Spinal cord (tissue), 10 donors: ENCODE measurements around the gene CRY2. TPM values are rescaled to one million over a fixed set of nuclear protein-coding genes. Genes with fewer than 3 reads are reported as not detected.

ENCODE experiments used
- DNase-seq, 6 donors: peaks; one replicate each; pipeline versions ENCODE4 v3.0.0 to v3.0.0-alpha.2; 2013 to 2015; ENCODE audit warnings: low spot score in 6 of 6, low read depth in 4 of 6
- H3K27ac ChIP-seq: one replicate; pipeline ENCODE4 v1.5.1; 2013; ENCODE audit warnings: low read depth, low read length, control low read depth
- H3K27me3 ChIP-seq: one replicate; pipeline ENCODE4 v1.6.1; 2013; ENCODE audit warnings: low read length; ENCODE audit not compliant: control insufficient read depth, insufficient read depth
- H3K36me3 ChIP-seq: one replicate; pipeline ENCODE4 v1.6.1; 2013; ENCODE audit warnings: low read length; ENCODE audit not compliant: control insufficient read depth, insufficient read depth
- H3K4me1 ChIP-seq: one replicate; pipeline ENCODE4 v1.6.1; 2013; ENCODE audit warnings: low read length; ENCODE audit not compliant: control insufficient read depth, insufficient read depth
- H3K4me3 ChIP-seq: one replicate; pipeline ENCODE4 v1.5.1; 2013; ENCODE audit warnings: low read depth, low read length, control low read depth
- H3K9me3 ChIP-seq: one replicate; pipeline ENCODE4 v1.6.1; 2013; ENCODE audit warnings: low read length; ENCODE audit not compliant: control insufficient read depth, insufficient read depth
- WGBS: methylation state at CpG from one replicate; pipeline ENCODE4 v1.1.5; 2013; ENCODE audit warnings: missing lambda C conversion rate; ENCODE audit not compliant: insufficient coverage; 5-methylcytosine and 5-hydroxymethylcytosine counted together
- polyA plus RNA-seq, 2 donors: library from polyadenylated mRNA; unstranded; fragments of 120-200 nt; gene quantifications; one replicate each; pipeline ENCODE4 v1.2.1, GENCODE V29; 2013; ENCODE audit not compliant: insufficient read length in 2 of 2
- total RNA-seq, 2 donors: library from RNA; depleted of rRNA in 1 of 2; stranded (reverse); fragments of 120-200 nt in 1 of 2; fragments of >200 nt in 1 of 2; gene quantifications; one replicate each; pipeline versions ENCODE4 v1.2.3 to v1.2.4, GENCODE V29; 2013 to 2014
- donor health status: healthy.

CRY2 gene
- total and polyA plus RNA-seq, 4 donors = 38.9 to 45.2 (median 41.7) TPM

- Histone ChIP-seq H3K36me3 (peaks cover 4% of the 10 kb centered on the region), H3K27me3 (peaks cover 32% of the 10 kb centered on the region), H3K4me1 (peaks cover 49% of the 10 kb centered on the region), H3K9me3 (no peaks in the 10 kb centered on the region), H3K27ac (no peak overlapping the region), H3K4me3 (no peak overlapping the region)
- WGBS = 85% methylated on average over 3 of the region's 6 CpGs
- DNase-seq = no peak
Observed at GRCh38 chr11:45920531-45921477, 73.5 kb downstream of the CRY2 start.

DNA sequence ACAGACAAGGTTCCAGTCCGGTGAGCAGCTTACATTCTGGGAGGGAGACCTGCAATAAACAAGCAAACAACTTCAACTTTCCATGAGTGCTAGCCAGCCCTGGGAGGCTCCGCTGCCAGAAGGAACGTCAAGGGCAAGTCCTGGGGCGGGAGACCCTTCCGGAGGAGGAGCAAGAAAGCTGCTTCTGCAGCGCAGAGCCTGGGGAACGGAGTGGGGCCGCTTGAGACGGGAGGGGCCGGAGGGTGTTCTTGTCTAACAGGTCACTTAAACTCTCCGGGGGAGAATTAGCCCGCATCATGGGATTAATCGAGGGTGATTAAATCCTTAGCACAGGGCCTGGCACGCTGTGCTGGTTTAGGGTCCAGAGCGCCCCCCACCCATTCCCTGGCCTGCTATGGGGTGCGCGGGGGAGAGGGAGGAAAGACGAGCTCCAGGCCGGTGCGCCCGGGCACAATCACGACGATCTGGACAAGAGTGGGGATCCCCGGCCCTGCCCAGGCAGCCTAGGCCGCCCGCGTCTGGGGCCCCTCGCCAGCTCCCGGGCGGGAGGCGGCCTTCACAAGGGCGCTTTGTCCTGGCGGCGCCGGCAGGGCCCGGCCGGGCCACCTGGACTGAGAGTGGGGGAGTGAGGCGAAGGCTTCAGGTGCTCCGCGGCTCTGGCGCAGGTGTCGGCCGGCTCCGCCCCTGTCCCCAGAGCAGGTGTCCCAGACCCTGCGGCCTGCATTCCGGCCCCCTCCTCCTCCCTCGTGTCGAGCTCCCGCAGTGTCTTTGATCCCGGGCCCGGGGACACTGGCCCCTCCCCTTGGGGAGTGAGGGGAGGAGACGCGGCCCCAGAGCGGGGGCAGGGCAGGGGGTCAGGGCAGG, 74.5 kb downstream of the CRY2 start:
- no peak for DNase-seq
- Histone ChIP-seq H3K27me3 (peaks cover 32% of the 10 kb centered on the region), H3K27ac (no peak overlapping the region), H3K4me3 (no peak overlapping the region), H3K9me3 (no peaks in the 10 kb centered on the region), H3K36me3 (peaks cover 6% of the 10 kb centered on the region), H3K4me1 (peaks cover 43% of the 10 kb centered on the region)
- WGBS = 9% methylated on average over 51 of the region's 54 CpGs

DNA sequence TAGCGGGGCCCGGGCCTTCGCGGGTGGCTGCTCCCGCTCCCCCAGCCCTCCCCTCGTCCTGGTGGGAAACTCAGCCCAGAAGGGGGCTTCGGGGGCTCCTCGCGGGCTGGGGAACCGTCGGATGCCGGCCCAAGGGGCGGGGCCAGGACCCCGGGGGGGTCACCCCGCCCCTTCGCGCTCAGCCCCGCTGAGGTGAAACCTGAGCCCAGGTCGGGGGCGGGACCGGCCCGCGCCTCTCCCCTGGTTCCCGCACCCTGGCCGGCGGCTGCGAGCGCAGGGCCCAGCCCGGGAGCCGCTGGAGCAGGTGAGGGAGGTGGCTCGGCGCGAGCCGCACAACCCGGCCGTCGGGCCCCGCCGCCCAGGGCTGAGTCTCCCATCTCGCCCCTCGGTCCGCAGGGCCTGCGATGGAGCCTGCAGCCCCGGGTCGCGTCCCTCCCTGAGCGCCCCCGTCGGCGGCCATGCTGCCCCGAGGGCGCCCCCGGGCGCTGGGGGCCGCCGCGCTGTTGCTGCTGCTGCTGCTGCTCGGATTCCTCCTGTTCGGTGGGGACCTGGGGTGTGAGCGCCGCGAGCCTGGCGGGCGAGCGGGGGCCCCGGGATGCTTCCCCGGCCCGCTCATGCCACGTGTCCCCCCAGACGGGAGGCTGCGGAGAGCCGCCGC, 75.3 kb downstream of the CRY2 start, which contains the start of gene LARGE2:
Gene LARGE2 (plus strand): TSS at position 232 of the 658 bp plus-strand sequence. CDS start 227 bp downstream, at position 459.
- Histone ChIP-seq H3K9me3 (no peaks in the 10 kb centered on the region), H3K4me3 (no peak within 1 kb of the TSS), H3K27me3 (peaks cover 32% of the 10 kb centered on the region), H3K36me3 (peaks cover 10% of the 10 kb centered on the region), H3K27ac (no peak within 1 kb of the TSS), H3K4me1 (peaks cover 35% of the 10 kb centered on the region)
- WGBS = under 1% methylated on average over 73 of the region's 73 CpGs
- DNase-seq = no peak

GRCh38 chr11:45924036-45924915, 77.0 kb downstream of the CRY2 start:
- no peak overlapping the region for H3K4me3 ChIP-seq
- H3K36me3 ChIP-seq = peaks cover 20% of the 10 kb centered on the region
- peaks cover 32% of the 10 kb centered on the region for H3K27me3 ChIP-seq
- H3K9me3 ChIP-seq = no peaks in the 10 kb centered on the region
- WGBS = 82% methylated on average over 18 of the region's 22 CpGs
- no peak overlapping the region for H3K27ac ChIP-seq
- DNase-seq = no peak
- peaks cover 26% of the 10 kb centered on the region for H3K4me1 ChIP-seq

DNA sequence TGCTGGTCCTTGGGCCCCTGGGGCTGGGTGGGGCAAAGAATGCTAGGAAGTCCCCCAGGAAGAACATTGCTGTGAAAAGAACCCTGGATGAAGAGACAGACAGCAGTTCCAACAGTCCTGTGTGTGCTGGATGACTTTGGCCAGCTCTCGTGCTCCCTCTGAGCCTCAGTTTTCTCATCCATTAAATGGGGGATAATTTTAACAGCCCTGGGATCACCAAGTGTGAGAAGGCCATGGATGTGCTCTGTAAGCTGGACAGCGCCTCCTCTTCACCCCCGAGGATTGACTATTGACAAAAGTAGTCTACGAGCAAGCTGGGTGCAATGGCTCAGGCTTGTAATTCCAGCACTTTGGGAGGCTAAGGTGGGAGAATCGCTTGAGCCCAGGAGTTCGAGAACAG, 77.7 kb downstream of the CRY2 start:
- Histone ChIP-seq H3K4me3 (no peak overlapping the region), H3K27me3 (peaks cover 31% of the 10 kb centered on the region), H3K36me3 (peaks cover 25% of the 10 kb centered on the region), H3K4me1 (peaks cover 28% of the 10 kb centered on the region), H3K9me3 (no peaks in the 10 kb centered on the region), H3K27ac (no peak overlapping the region)
- WGBS = 89% methylated on average over 4 of the region's 6 CpGs
- DNase-seq = no peak

DNA sequence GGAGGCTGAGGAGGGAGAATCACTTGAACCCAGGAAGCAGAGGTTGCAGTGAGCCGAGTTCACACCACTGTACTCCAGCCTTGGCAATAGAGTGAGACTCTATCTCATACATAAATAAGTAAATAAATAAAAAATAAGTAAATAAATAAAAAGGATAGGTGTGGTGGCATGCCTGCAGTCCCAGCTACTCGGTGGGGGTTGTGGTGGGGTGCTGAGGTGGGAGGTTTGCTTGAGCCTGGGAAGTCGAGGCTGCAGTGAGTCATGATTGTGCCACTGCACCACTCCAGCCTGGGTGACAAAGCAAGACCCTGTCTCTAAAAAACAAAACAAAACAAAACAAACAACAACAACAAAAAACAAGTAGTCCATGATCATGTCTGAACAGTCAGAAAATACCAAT, 78.3 kb downstream of the CRY2 start:
- peaks cover 32% of the 10 kb centered on the region for H3K36me3 ChIP-seq
- H3K4me3 ChIP-seq = no peak overlapping the region
- DNase-seq = no peak
- peaks cover 31% of the 10 kb centered on the region for H3K4me1 ChIP-seq
- H3K27me3 ChIP-seq = peaks cover 29% of the 10 kb centered on the region
- no CpG with 5 or more reads among the region's 3 CpGs for WGBS
- H3K27ac ChIP-seq = no peak overlapping the region
- no peaks in the 10 kb centered on the region for H3K9me3 ChIP-seq

DNA sequence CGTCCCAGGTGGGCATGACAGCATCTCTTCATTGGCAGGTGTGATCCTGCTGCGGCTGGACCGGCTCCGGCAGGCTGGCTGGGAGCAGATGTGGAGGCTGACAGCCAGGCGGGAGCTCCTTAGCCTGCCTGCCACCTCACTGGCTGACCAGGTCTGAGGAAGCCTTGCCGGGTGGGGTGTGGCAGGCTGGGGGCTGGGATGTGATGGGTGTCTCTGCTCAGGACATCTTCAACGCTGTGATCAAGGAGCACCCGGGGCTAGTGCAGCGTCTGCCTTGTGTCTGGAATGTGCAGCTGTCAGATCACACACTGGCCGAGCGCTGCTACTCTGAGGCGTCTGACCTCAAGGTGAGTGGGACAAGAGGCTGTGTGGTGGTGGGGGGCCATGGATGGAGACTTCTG, 78.7 kb downstream of the CRY2 start:
- no peaks in the 10 kb centered on the region for H3K9me3 ChIP-seq
- H3K36me3 ChIP-seq = peaks cover 35% of the 10 kb centered on the region
- H3K4me3 ChIP-seq = no peak overlapping the region
- DNase-seq = no peak
- peaks cover 33% of the 10 kb centered on the region for H3K4me1 ChIP-seq
- peaks cover 29% of the 10 kb centered on the region for H3K27me3 ChIP-seq
- WGBS = 81% methylated on average over 12 of the region's 12 CpGs
- no peak overlapping the region for H3K27ac ChIP-seq

- no peak for DNase-seq
- peaks cover 34% of the 10 kb centered on the region for H3K4me1 ChIP-seq
- no peaks in the 10 kb centered on the region for H3K9me3 ChIP-seq
- peaks cover 23% of the 10 kb centered on the region for H3K27me3 ChIP-seq
- WGBS = 91% methylated on average over 7 of the region's 12 CpGs
- peaks cover 40% of the 10 kb centered on the region for H3K36me3 ChIP-seq
- no peak overlapping the region for H3K4me3 ChIP-seq
- no peak overlapping the region for H3K27ac ChIP-seq
Observed at GRCh38 chr11:45926536-45927331, 79.5 kb downstream of the CRY2 start.
